T-helper 2 cell (primary cell): ENCODE data around the gene CCDC66.

ENCODE experiments used
- DNase-seq, 5 experiments: peaks; one replicate each; pipeline versions ENCODE4 v3.0.0 to v3.0.0-alpha.2; 2012 to 2022

CCDC66 gene

GRCh38 chr3:56622381-56622780 is 65.4 kb downstream of the CCDC66 start:
- no peak for DNase-seq

DNA sequence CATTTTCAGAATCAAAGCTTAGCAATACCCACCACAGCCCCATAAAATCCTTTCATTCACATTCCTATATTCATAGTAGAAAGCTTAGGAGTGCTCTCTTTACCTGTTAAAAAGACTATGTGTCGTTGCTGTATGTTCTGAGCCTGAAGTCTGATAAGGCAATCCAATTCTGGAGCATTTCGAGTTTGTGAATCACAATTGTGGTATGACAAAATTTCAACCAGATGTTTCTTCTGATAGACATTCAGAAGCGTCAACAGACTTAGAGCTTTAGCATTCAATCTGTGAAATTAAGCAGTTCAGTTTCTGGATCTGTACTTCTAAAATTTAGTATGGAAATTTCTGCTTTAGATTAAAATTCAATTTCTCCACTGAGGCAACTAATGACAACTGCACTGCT is 67.8 kb downstream of the CCDC66 start:
- no peak for DNase-seq

- DNase-seq, result no peak
These were observed 72.1 kb downstream of the CCDC66 start for GRCh38 chr3:56629047-56629446.

DNA sequence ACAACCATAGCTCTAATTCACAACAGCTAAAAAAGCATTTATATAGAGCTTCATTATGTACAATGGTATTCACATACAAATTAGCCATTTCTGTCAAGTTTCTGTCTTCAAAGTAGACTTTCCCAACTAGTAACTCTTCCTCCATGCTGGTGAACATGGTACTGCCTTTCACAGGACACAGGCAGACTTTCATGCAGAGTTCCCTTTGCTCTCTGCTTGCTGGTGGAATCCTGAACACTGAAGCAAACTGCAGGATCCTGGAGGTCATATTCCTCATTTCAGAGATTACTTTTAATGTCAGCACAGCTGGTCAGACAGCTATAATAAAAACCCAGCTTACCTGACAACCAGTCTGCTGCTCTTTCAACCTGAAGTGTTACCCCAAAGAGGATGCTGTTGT is 72.5 kb downstream of the CCDC66 start:
- DNase-seq, result no peak

DNA sequence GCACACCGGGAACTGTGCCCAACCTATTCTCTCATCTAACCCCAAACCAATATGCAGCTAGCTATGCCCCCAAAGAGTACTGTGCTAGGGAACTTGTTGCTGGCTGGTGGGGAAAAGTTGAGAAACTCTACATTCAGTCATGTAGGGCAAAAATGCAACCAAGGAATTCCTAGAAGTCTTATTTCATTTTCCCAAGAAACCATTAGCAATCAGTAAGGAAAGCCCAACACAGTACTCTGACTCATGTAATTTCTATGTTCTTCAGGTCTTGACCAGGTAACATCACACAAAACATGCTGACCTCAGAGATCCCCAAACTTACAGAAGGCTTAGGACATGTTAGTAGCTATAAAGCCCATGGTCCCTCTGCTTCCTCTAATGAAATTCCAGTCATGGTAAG is 74.0 kb downstream of the CCDC66 start:
- no peak for DNase-seq

DNA sequence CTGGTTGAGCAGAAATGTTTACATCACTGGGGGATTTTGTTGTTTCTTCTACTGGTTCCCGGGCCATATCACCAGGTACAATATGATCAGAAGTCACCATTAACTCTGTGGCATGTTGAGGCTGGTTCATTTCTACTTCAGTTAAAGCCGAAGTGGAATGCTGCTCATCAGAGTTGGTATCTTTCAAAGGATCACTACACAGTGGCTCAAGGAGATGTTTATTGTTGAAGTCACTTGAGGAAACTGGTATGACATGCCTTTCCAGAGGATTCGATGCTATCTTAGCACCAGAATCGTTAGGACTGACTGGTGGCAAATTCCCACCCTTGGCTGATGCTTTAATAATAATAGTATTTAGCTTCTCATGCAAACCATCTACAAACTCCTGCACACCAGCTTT is 76.2 kb downstream of the CCDC66 start:
- DNase-seq, result no peak

- no peak for DNase-seq
These were observed 76.9 kb downstream of the CCDC66 start for GRCh38 chr3:56633602-56634535.

DNA sequence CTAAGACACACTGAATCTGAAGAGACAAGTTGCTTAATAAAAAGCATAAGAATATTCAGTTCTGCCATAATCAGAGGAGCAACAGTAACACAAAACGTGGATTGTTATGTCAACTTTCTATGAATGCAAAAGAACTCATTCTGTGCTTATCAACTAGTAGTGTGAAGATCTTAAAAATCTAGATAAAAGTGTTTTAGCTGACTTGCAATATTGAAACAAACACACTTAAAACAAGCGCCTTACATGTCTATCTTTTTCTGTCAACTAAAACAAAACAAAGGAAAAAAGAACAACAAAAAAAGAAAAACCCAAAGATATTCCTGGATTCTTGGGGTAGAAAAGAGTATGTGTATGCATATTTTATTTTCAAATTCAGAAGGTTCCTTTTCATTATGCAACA is 88.4 kb downstream of the CCDC66 start:
- no peak for DNase-seq

DNA sequence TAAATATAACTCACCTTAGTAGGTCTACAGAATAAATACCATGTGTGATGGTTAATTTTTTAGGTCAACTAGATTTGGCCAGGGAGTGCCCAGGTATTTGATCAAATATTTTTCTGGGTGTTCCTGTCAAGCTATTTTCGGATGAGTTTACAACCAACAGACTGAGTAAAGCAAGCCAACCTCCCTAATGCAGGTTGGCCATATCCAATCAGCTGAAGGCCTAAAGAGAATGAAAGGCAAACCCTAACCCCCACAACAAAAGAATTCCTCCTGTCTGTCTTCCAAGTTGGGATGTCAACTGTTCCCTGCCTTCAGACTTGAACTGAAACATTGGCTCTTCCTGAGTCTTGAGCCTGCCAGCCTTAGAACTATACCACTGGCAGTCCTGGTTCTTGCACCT is 97.5 kb downstream of the CCDC66 start:
- DNase-seq, result no peak

- no peak for DNase-seq
These were observed 98.7 kb downstream of the CCDC66 start for GRCh38 chr3:56655709-56656108.

DNA sequence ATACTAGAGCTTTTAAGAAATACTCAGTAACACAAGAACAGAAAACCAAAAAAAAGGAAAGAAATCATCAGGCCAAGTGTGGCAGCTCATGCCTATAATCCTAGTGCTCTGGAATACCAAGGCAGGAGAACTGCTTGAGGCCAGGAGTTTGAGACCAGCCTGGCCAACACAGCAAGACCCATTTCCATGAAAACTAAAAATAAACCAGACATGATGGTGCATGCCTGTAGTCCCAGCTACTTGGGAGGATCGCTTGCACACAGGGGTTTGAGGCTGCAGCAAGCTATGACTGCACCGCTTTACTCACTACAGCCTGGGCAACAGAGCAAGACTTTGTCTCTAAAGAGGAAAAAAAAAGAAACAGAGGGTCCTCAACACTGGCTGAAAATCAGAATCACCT is 107.8 kb downstream of the CCDC66 start:
- no peak for DNase-seq

- DNase-seq, result peak in 2 of 5 experiments; percentile 22 to 54
These were observed 111.1 kb downstream of the CCDC66 start for GRCh38 chr3:56667973-56668579.
